ENCODE results near the gene KSR2. TPM values are rescaled to one million over a fixed set of nuclear protein-coding genes. Genes with fewer than 3 reads are reported as not detected.
A peak's percentile ranks its signal among the peaks of the same experiment; 100 is the strongest.

KSR2 gene
- total RNA-seq, 4 donors from 2014 or later = 0.32 to 7.0 (median 0.60) TPM

- Histone ChIP-seq H3K4me1 (peaks cover 0 to 16% (median 5%) of the 10 kb centered on the region in 4 donors), H3K27ac (peak overlapping the region in 1 of 4 donors; percentile 10), H3K9me3 (no peaks in the 10 kb centered on the region), H3K36me3 (no peaks in the 10 kb centered on the region), H3K4me3 (no peak overlapping the region), H3K27me3 (peaks cover 25% of the 10 kb centered on the region)
- no peak for TF ChIP-seq POLR2AphosphoS5 (IDR thresholded peaks at IDR 0.05)
- TF ChIP-seq CTCF (IDR thresholded peaks at IDR 0.05) = no peak
- TF ChIP-seq POLR2A (IDR thresholded peaks at IDR 0.05) = no peak
- no peak for TF ChIP-seq EP300 (IDR thresholded peaks at IDR 0.05; ENCODE audit: low read depth)
- peak; percentile 13 for DNase-seq
- WGBS, 2 donors (ENCODE audit: low coverage in 1 of 2) = 35% methylated on average over 2 of the region's 2 CpGs; no CpG with 5 or more reads in 1 of the 2 donors
- intact Hi-C loops (cut with DNase I; ENCODE audit: low total_unique reads) (no loop called here), in situ Hi-C loops (cut with MboI; ENCODE audit: low pct_ligation_motif_present in 1 of 4, low pct_unique_long_range_greater_than_20kb in 1 of 4, low sequenced_read_pairs in 3 of 4) (no loop called here)
Observed at GRCh38 chr12:117972301-117972700, 3.5 kb upstream of the KSR2 start.

- no peak for TF ChIP-seq EP300 (IDR thresholded peaks at IDR 0.05; ENCODE audit: low read depth)
- no peak for TF ChIP-seq POLR2A (IDR thresholded peaks at IDR 0.05)
- no peak for TF ChIP-seq CTCF (IDR thresholded peaks at IDR 0.05)
- no peak for TF ChIP-seq POLR2AphosphoS5 (IDR thresholded peaks at IDR 0.05)
- no peak overlapping the region for H3K4me3 ChIP-seq
- no peaks in the 10 kb centered on the region for H3K36me3 ChIP-seq
- peak overlapping the region in 1 of 4 donors; percentile 84 for H3K27ac ChIP-seq
- in situ Hi-C loops (cut with MboI; ENCODE audit: low pct_ligation_motif_present in 1 of 4, low pct_unique_long_range_greater_than_20kb in 1 of 4, low sequenced_read_pairs in 3 of 4) (no loop called here), intact Hi-C loops (cut with DNase I; ENCODE audit: low total_unique reads) (no loop called here)
- WGBS, 2 donors (ENCODE audit: low coverage in 1 of 2) = 83 to 92% methylated on average over 1 to 4 of the region's 4 CpGs
- peaks cover 0 to 16% (median 5%) of the 10 kb centered on the region in 4 donors for H3K4me1 ChIP-seq
- no peaks in the 10 kb centered on the region for H3K9me3 ChIP-seq
- no peak for DNase-seq
- peaks cover 40% of the 10 kb centered on the region for H3K27me3 ChIP-seq
Observed at GRCh38 chr12:117970334-117970733, 1.5 kb upstream of the KSR2 start.

GRCh38 chr12:117968151-117968789 is 520 bp downstream of the KSR2 start:
- peaks cover 0 to 16% (median 5%) of the 10 kb centered on the region in 4 donors for H3K4me1 ChIP-seq
- H3K36me3 ChIP-seq = no peaks in the 10 kb centered on the region
- intact Hi-C loops (cut with DNase I; ENCODE audit: low total_unique reads) = no loop called here
- no peak for DNase-seq
- peaks cover 40% of the 10 kb centered on the region for H3K27me3 ChIP-seq
- in situ Hi-C loops (cut with MboI; ENCODE audit: low pct_ligation_motif_present in 1 of 4, low pct_unique_long_range_greater_than_20kb in 1 of 4, low sequenced_read_pairs in 3 of 4) = no loop called here
- no peak for TF ChIP-seq CTCF (IDR thresholded peaks at IDR 0.05)
- TF ChIP-seq EP300 (IDR thresholded peaks at IDR 0.05; ENCODE audit: low read depth) = no peak
- no peak for TF ChIP-seq POLR2A (IDR thresholded peaks at IDR 0.05)
- TF ChIP-seq POLR2AphosphoS5 (IDR thresholded peaks at IDR 0.05) = no peak
- 0 to 8% methylated on average over 5 to 10 of the region's 10 CpGs for WGBS, 2 donors (ENCODE audit: low coverage in 1 of 2)
- peak overlapping the region; percentile 66 to 84 (median 74) for H3K27ac ChIP-seq
- H3K4me3 ChIP-seq = peak overlapping the region in 3 of 4 donors; percentile 34 to 62 (median 53)
- no peaks in the 10 kb centered on the region for H3K9me3 ChIP-seq

DNA sequence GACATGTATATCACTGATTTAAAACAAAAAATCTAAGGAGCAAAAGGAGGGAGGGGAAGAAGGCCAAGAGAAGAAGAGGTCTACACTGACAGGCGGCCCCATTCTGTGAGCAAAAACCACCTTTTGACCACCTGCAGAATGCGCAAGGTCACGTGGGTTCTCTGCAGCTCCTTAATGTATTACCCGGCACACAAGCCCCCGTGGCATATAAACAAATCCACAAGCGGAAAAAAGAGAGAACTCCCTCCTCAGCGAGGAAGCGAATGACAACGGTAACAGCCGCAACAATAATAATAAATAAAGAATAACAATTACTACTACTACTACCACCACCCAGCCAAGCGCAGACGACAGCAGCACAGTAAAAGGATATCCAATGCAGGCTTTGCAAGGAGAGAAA is 1.3 kb downstream of the KSR2 start:
- DNase-seq = no peak
- Histone ChIP-seq H3K36me3 (no peaks in the 10 kb centered on the region), H3K4me1 (peaks cover 0 to 16% (median 5%) of the 10 kb centered on the region in 4 donors), H3K27me3 (peaks cover 40% of the 10 kb centered on the region), H3K4me3 (no peak overlapping the region), H3K27ac (no peak overlapping the region), H3K9me3 (no peaks in the 10 kb centered on the region)
- in situ Hi-C loops (cut with MboI; ENCODE audit: low pct_ligation_motif_present in 1 of 4, low pct_unique_long_range_greater_than_20kb in 1 of 4, low sequenced_read_pairs in 3 of 4) = no loop called here
- 46 to 57% methylated on average over 12 of the region's 12 CpGs for WGBS, 2 donors (ENCODE audit: low coverage in 1 of 2)
- no peak for TF ChIP-seq POLR2A (IDR thresholded peaks at IDR 0.05)
- no peak for TF ChIP-seq POLR2AphosphoS5 (IDR thresholded peaks at IDR 0.05)
- TF ChIP-seq CTCF (IDR thresholded peaks at IDR 0.05) = no peak
- no peak for TF ChIP-seq EP300 (IDR thresholded peaks at IDR 0.05; ENCODE audit: low read depth)
- intact Hi-C loops (cut with DNase I; ENCODE audit: low total_unique reads) = no loop called here
